ENCODE measurements around the gene PTPRG. TPM values are rescaled to one million over a fixed set of nuclear protein-coding genes. Genes with fewer than 3 reads are reported as not detected.

The PTPRG gene
- total and polyA plus RNA-seq, 2 of the 13 experiments (the other 11 are each of a cell fraction or from before 2014, with no cell fraction given), result 8.0 to 25.3 TPM

DNA sequence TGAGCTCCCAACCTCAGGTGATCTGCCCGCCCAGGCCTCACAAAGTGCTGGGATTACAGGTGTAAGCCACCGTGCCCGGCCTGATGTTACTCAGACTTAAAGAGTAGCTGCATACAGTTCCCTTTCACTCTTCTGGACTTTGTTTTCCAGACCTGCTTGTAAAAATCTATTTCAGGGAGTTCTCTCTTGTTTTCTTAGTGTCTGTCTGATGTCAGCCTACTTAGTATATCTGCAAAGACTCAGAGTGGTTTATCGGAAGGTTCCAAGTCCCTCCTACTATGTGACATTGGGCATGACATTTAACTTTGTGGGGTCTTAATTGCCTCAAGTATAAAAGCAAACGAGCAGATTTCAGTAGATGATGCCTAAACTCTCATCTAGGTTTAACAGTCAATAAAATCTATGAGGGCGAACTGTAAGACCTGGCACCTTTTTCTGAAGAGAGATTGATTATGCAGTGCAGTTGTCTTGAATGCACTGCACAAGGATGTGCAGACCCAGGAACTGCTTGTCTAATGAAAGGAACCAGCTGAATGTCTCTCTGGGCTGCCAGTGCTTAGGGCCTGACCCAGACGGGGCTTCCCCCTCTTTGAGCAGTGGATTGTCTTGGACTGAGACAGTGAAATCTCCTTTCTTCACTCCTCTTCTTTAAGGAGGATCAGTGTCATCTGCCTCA, 301.4 kb downstream of the PTPRG start:
- intact Hi-C loops (cut with micrococcal nuclease; ENCODE audit: unreplicated experiment), result no loop called here
- no peak for ATAC-seq
- H3K27ac ChIP-seq (ENCODE audit: extremely low read length, insufficient read depth, low read length), result no peak overlapping the region
- no peaks in the 10 kb centered on the region for H3K27me3 ChIP-seq (ENCODE audit: control insufficient read depth in 1 of 2, insufficient read depth in 2 of 2, low read length in 2 of 2)
- no peak overlapping the region for H2AFZ ChIP-seq (ENCODE audit: low read length)
- H3K36me3 ChIP-seq (replicated peaks in 1 of 2; ENCODE audit: control insufficient read depth in 1 of 2, insufficient read depth in 2 of 2, low read length in 2 of 2), result no peaks in the 10 kb centered on the region; a peak in 1 of 5 replicates
- H3K9me3 ChIP-seq (ENCODE audit: low read length), result peaks cover 7% of the 10 kb centered on the region; the same call in 1 of the 2 replicates
- in situ Hi-C loops (cut with HindIII; ENCODE audit: extremely low pct_ligation_motif_present, low pct_unique_long_range_greater_than_20kb), result loop anchor here (25.0 kb wide), 1 partner anchor 325 kb away; no protein-coding TSS in a partner anchor
- H4K20me1 ChIP-seq (ENCODE audit: insufficient read depth, low read length), result no peaks in the 10 kb centered on the region
- no peak for FAIRE-seq
- CTCF ChIA-PET (ENCODE audit: low intra/inter-chr PET ratio, low total read pairs), result no interaction called here
- no peaks in the 10 kb centered on the region for H3K4me1 ChIP-seq (ENCODE audit: insufficient read depth, low read length)
- no peak overlapping the region for H3K4me3 ChIP-seq (replicated peaks in 1 of 3; ENCODE audit: insufficient read depth in 1 of 3, low read depth in 2 of 3, low read length in 3 of 3)
- no peak overlapping the region for H3K4me2 ChIP-seq (ENCODE audit: low read depth, low read length)
- POLR2A ChIA-PET, result no interaction called here
- DNase-seq (ENCODE audit: low spot score), result no peak
- H3K9ac ChIP-seq (ENCODE audit: insufficient read depth, low read depth, low read length), result no peak overlapping the region
- no TSS peak for BruUV-seq (replicated peaks)
- TF ChIP-seq, protein P1, sequence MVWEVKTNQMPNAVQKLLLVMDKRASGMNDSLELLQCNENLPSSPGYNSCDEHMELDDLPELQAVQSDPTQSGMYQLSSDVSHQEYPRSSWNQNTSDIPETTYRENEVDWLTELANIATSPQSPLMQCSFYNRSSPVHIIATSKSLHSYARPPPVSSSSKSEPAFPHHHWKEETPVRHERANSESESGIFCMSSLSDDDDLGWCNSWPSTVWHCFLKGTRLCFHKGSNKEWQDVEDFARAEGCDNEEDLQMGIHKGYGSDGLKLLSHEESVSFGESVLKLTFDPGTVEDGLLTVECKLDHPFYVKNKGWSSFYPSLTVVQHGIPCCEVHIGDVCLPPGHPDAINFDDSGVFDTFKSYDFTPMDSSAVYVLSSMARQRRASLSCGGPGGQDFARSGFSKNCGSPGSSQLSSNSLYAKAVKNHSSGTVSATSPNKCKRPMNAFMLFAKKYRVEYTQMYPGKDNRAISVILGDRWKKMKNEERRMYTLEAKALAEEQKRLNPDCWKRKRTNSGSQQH (CRISPR knock-in tag; IDR thresholded peaks at IDR 0.05; ENCODE audit: low read depth), result no peak
- TF ChIP-seq HOXA5 (CRISPR knock-in tag; IDR thresholded peaks at IDR 0.05), result no peak
- TF ChIP-seq RFX1 (IDR thresholded peaks at IDR 0.05), result no peak
- no peak for TF ChIP-seq GATA4 (IDR thresholded peaks at IDR 0.05; ENCODE audit: borderline replicate concordance, low read depth)
- no peak for TF ChIP-seq SP1 (IDR thresholded peaks at IDR 0.05)
- TF ChIP-seq SP1 (CRISPR knock-in tag; IDR thresholded peaks at IDR 0.05), result no peak
- TF ChIP-seq ATRX (CRISPR knock-in tag; IDR thresholded peaks at IDR 0.05; ENCODE audit: borderline replicate concordance), result no peak
- TF ChIP-seq CHCHD3 (CRISPR knock-in tag; IDR thresholded peaks at IDR 0.05), result no peak
- TF ChIP-seq ZNF644 (CRISPR knock-in tag; IDR thresholded peaks at IDR 0.05; ENCODE audit: low read depth), result no peak
- TF ChIP-seq, protein P2, sequence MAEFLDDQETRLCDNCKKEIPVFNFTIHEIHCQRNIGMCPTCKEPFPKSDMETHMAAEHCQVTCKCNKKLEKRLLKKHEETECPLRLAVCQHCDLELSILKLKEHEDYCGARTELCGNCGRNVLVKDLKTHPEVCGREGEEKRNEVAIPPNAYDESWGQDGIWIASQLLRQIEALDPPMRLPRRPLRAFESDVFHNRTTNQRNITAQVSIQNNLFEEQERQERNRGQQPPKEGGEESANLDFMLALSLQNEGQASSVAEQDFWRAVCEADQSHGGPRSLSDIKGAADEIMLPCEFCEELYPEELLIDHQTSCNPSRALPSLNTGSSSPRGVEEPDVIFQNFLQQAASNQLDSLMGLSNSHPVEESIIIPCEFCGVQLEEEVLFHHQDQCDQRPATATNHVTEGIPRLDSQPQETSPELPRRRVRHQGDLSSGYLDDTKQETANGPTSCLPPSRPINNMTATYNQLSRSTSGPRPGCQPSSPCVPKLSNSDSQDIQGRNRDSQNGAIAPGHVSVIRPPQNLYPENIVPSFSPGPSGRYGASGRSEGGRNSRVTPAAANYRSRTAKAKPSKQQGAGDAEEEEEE (CRISPR knock-in tag; IDR thresholded peaks at IDR 0.05; ENCODE audit: borderline replicate concordance), result no peak
- H3K79me2 ChIP-seq (ENCODE audit: insufficient read depth, low read length), result no peaks in the 10 kb centered on the region
- WGBS (ENCODE audit: low lambda C conversion rate), result 98% methylated on average over 6 of the region's 7 CpGs

Data from HepG2 (cell line).